OCI-LY7 (cell line): ENCODE measurements around the gene CKMT2.

Source experiments
- EZH2phosphoT487 ChIP-seq: fragments of 200-600 bp; sonication (generic); IDR thresholded peaks from 2 replicates; pipeline ENCODE4 v1.6.1; 2018; ENCODE audit warnings: low read depth, borderline replicate concordance, mild to moderate bottlenecking, mixed run types, antibody characterized with exemption, low read length, moderate library complexity, mixed read lengths
- TF ChIP-seq, protein P1 (sequence below): fragments of 200-600 bp; sonication (generic); conservative IDR thresholded peaks from 2 replicates; pipeline ENCODE4 v1.5.1; 2014; ENCODE audit warnings: mild to moderate bottlenecking, antibody characterized with exemption, low read length, moderate library complexity, mixed read lengths

DNA sequence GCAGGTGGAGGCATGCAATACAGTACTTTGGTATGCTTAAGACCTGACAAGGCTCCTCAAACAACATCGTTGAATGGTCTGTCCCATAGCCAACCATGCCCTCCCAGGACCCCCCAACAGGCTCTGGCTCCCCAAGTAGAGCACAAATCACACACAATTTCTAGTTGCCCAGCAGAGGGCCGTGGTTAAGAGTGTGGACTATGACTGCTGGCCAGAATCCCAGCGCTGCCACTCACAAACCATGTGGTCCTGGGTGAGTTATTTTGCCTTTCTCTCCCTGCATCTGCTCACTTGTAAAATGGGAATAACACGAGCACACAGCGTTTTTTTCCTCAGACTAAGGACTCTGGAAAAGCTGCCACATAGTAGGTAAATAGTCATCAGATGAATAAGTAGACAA lies 6.5 kb downstream of the CKMT2 start:
- TF ChIP-seq, protein P1, sequence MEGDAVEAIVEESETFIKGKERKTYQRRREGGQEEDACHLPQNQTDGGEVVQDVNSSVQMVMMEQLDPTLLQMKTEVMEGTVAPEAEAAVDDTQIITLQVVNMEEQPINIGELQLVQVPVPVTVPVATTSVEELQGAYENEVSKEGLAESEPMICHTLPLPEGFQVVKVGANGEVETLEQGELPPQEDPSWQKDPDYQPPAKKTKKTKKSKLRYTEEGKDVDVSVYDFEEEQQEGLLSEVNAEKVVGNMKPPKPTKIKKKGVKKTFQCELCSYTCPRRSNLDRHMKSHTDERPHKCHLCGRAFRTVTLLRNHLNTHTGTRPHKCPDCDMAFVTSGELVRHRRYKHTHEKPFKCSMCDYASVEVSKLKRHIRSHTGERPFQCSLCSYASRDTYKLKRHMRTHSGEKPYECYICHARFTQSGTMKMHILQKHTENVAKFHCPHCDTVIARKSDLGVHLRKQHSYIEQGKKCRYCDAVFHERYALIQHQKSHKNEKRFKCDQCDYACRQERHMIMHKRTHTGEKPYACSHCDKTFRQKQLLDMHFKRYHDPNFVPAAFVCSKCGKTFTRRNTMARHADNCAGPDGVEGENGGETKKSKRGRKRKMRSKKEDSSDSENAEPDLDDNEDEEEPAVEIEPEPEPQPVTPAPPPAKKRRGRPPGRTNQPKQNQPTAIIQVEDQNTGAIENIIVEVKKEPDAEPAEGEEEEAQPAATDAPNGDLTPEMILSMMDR: no peak
- no peak for TF ChIP-seq EZH2phosphoT487
